ENCODE measurements around the gene TTLL12.

GRCh38 chr22:43182726-43183125 is 4.2 kb downstream of the TTLL12 start:
- TF ChIP-seq POLR2AphosphoS5 (IDR thresholded peaks at IDR 0.05; ENCODE audit: low read depth, low read length) (no peak), POLR2A (IDR thresholded peaks at IDR 0.05; ENCODE audit: low read depth, low read length) (no peak), TAF1 (IDR thresholded peaks at IDR 0.05; ENCODE audit: borderline replicate concordance, low read depth, low read length) (no peak)

All from GM12892 (cell line).